Fibroblast of the conjunctiva (primary cell): ENCODE results near the gene PCDHA12.
"Not testable (repeated sequence)": the region's sequence is repeated elsewhere in the genome, so short reads cannot be mapped to it uniquely, and the experiment has no call there.

Experiments
- DNase-seq: peaks from one replicate; pipeline ENCODE4 v3.0.0-alpha.2; 2010; ENCODE audit warnings: low read depth

PCDHA12 gene

DNA sequence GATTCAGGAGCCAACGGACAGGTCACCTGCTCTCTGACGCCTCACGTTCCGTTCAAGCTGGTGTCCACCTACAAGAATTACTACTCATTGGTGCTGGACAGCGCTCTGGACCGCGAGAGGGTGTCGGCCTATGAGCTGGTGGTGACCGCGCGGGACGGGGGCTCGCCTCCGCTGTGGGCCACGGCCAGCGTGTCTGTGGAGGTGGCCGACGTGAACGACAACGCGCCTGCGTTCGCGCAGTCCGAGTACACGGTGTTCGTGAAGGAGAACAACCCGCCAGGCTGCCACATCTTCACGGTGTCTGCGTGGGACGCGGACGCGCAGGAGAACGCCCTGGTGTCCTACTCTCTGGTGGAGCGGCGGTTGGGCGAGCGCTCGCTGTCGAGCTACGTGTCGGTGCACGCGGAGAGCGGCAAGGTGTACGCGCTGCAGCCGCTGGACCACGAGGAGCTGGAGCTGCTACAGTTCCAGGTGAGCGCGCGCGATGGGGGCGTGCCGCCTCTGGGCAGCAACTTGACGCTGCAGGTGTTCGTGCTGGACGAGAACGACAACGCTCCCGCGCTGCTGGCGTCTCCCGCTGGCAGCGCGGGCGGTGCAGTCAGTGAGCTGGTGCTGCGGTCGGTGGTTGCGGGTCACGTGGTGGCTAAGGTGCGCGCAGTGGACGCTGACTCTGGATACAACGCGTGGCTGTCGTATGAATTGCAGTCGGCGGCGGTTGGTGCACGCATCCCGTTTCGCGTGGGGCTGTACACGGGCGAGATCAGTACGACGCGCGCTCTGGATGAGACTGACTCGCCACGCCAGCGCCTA lies 17.7 kb upstream of the PCDHA12 start:
- no peak for DNase-seq

GRCh38 chr5:140857987-140858240 lies 17.2 kb upstream of the PCDHA12 start:
- no peak for DNase-seq

GRCh38 chr5:140862441-140863295 lies 12.4 kb upstream of the PCDHA12 start:
- DNase-seq, result no peak

- DNase-seq, result no peak
These were observed 6.2 kb upstream of the PCDHA12 start, which contains the start of gene PCDHA11 for GRCh38 chr5:140868721-140869554. TSS of gene PCDHA11 (plus strand) at chr5:140868957. CDS start at chr5:140869104, 147 bp downstream.

GRCh38 chr5:140869555-140869886 lies 5.6 kb upstream of the PCDHA12 start:
- DNase-seq, result no peak

DNA sequence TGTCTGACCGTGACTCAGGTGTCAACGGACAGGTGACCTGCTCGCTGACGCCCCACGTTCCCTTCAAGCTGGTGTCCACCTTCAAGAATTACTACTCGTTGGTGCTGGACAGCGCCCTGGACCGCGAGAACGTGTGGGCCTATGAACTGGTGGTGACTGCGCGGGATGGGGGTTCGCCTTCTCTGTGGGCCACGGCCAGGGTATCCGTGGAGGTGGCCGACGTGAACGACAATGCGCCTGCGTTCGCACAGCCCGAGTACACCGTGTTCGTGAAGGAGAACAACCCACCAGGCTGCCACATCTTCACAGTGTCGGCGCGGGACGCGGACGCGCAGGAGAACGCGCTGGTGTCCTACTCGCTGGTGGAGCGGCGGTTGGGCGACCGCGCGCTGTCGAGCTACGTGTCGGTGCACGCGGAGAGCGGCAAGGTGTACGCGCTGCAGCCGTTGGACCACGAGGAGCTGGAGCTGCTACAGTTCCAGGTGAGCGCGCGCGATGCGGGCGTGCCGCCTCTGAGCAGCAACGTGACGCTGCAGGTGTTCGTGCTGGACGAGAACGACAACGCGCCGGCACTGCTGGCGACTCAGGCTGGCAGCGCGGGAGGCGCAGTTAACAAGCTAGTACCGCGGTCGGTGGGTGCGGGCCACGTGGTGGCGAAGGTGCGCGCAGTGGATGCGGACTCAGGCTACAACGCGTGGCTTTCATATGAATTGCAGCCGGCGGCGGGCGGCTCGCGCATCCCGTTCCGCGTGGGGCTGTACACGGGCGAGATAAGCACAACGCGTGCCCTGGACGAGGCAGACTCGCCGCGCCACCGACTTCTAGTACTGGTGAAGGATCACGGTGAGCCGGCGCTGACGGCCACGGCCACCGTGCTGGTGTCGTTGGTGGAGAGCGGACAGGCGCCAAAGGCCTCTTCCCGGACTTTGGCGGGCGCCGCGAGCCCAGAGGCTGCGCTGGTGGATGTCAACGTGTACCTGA lies 4.6 kb upstream of the PCDHA12 start:
- DNase-seq, result no peak

DNA sequence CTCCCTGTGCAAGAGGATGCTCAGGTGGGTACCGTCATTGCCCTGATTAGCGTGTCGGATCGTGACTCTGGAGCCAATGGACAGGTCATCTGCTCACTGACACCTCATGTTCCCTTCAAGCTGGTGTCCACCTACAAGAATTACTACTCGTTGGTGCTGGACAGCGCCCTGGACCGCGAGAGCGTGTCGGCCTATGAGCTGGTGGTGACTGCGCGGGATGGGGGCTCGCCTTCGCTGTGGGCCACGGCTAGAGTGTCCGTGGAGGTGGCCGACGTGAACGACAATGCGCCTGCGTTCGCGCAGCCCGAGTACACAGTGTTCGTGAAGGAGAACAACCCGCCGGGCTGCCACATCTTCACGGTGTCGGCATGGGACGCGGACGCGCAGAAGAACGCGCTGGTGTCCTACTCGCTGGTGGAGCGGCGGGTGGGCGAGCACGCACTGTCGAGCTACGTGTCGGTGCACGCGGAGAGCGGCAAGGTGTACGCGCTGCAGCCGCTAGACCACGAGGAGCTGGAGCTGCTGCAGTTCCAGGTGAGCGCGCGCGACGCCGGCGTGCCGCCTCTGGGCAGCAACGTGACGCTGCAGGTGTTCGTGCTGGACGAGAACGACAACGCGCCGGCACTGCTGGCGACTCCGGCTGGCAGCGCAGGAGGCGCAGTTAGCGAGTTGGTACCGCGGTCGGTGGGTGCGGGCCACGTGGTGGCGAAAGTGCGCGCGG lies 1.6 kb downstream of the PCDHA12 start:
- not testable (repeated sequence) for DNase-seq

DNA sequence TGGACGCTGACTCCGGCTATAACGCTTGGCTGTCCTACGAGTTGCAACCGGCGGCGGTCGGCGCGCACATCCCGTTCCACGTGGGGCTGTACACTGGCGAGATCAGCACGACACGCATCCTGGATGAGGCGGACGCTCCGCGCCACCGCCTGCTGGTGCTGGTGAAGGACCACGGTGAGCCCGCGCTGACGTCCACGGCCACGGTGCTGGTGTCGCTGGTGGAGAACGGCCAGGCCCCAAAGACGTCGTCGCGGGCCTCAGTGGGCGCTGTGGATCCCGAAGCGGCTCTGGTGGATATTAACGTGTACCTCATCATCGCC lies 2.1 kb downstream of the PCDHA12 start:
- no peak for DNase-seq

- DNase-seq, result no peak
These were observed 6.9 kb downstream of the PCDHA12 start, which contains the start of gene PCDHA13 for GRCh38 chr5:140881889-140882590. TSS of gene PCDHA13 (plus strand) at chr5:140882124. CDS start at chr5:140882269, 145 bp downstream.

GRCh38 chr5:140882591-140882899 lies 7.4 kb downstream of the PCDHA12 start:
- no peak for DNase-seq

DNA sequence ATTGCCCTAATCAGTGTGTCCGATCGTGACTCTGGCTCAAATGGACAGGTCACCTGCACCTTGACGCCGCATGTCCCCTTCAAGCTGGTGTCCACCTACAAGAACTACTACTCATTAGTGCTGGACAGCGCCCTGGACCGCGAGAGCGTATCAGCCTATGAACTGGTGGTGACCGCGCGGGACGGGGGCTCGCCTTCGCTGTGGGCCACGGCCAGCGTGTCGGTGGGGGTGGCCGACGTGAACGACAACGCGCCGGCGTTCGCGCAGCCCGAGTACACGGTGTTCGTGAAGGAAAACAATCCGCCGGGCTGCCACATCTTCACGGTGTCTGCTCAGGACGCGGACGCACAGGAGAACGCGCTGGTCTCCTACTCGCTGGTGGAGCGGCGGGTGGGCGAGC lies 8.3 kb downstream of the PCDHA12 start:
- no peak for DNase-seq

DNA sequence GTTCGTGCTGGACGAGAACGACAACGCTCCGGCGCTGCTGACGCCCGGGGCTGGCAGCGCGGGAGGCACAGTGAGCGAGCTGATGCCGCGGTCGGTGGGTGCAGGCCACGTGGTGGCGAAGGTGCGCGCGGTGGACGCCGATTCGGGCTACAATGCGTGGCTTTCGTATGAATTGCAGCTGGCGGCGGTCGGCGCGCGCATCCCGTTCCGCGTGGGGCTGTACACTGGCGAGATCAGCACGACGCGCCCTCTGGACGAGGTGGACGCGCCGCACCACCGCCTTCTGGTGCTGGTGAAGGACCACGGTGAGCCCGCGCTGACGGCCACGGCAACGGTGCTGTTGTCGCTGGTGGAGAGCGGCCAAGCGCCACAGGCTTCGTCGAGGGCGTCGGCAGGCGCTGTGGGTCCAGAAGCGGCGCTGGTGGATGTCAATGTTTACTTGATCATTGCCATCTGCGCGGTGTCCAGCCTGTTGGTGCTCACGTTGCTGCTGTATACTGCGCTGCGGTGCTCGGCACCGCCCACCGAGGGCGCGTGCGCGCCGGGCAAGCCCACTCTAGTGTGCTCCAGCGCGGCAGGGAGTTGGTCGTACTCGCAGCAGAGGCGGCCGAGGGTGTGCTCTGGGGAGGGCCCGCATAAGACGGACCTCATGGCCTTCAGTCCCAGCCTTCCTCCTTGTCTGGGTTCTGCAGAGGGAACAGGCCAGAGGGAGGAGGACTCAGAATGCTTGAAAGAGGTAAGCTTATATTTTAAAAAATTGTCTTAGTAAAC lies 9.0 kb downstream of the PCDHA12 start:
- DNase-seq, result no peak

- DNase-seq, result no peak
These were observed 41.2 kb downstream of the PCDHA12 start for GRCh38 chr5:140916325-140916724.

DNA sequence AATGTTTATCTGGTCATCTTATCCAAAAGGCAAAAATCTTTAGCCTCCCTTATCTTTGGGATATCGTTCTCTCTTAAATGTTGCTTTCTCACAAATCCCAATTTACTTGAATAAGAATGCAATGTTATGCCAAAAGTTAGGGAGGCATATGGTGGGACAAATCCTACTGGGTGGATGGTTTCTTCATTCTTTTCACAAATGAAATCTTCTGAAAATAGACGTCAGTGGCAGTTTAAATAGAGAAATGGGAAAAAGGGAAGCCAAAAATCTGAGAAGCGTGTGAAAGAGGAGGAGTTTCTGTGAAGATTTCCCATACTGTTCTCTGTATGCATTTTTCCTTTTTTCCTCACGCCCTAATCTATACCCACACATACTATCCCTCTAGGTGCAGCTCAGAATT lies 48.5 kb downstream of the PCDHA12 start:
- no peak for DNase-seq

GRCh38 chr5:140925806-140926442 lies 50.8 kb downstream of the PCDHA12 start, which contains the start of gene PCDHAC1:
TSS of gene PCDHAC1 (plus strand) at chr5:140926299. CDS start at chr5:140926893, 594 bp downstream.
- no peak for DNase-seq

GRCh38 chr5:140926443-140927227 lies 51.5 kb downstream of the PCDHA12 start:
- DNase-seq, result peak; percentile 13

DNA sequence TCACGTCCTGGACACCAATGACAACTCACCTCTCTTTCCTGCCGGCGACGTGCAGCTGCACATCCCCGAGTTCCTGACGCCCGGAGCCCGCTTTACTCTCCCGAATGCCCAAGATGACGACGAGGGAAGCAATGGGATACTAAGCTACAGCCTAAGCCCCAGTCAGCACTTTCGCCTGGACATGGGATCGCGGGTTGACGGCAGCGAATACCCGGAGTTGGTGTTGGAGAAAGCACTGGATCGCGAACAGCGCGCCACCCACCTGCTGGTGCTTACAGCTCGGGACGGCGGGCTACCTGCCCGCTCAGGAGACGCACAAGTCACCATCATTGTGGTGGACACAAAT lies 52.1 kb downstream of the PCDHA12 start:
- no peak for DNase-seq
